CD14-positive monocyte (primary cell): ENCODE results near the gene ZNF416. TPM values are rescaled to one million over a fixed set of nuclear protein-coding genes. Genes with fewer than 3 reads are reported as not detected.

Source experiments
- DNase-seq, 3 donors: peaks; one replicate each; pipeline ENCODE4 v3.0.0-alpha.2; 2011 to 2022
- H2AFZ ChIP-seq: 2 replicates; pipeline ENCODE4 v1.6.0; 2012; ENCODE audit warnings: mild to moderate bottlenecking, low read depth, low read length, inconsistent platforms; ENCODE audit not compliant: insufficient read depth, poor library complexity, severe bottlenecking
- H3K27ac ChIP-seq, 2 donors: 1 replicate in 1 of 2; 2 replicates in 1 of 2; pipeline ENCODE4 v1.5.1; 2012 to 2013; ENCODE audit warnings: low read length in 2 of 2, control low read depth in 1 of 2, inconsistent platforms in 1 of 2, low read depth in 1 of 2, mild to moderate bottlenecking in 1 of 2
- H3K27me3 ChIP-seq, 2 donors: one replicate each; pipeline versions ENCODE4 v1.6.0 to v1.6.1; 2011 to 2013; ENCODE audit warnings: low read length in 2 of 2; ENCODE audit not compliant: control insufficient read depth in 2 of 2, insufficient read depth in 2 of 2
- H3K36me3 ChIP-seq, 2 donors: replicated peaks in 1 of 2; 1 replicate in 1 of 2; 2 replicates in 1 of 2; pipeline versions ENCODE4 v1.5.1 to v1.6.1; 2012 to 2013; ENCODE audit warnings: low read length in 2 of 2, control low read depth in 1 of 2, inconsistent platforms in 1 of 2, mild to moderate bottlenecking in 1 of 2; ENCODE audit not compliant: insufficient read depth in 2 of 2, control insufficient read depth in 1 of 2
- H3K4me1 ChIP-seq, 2 donors: 1 replicate in 1 of 2; 2 replicates in 1 of 2; pipeline versions ENCODE4 v1.5.1 to v1.6.1; 2012 to 2013; ENCODE audit warnings: low read length in 2 of 2, control low read depth in 1 of 2, inconsistent platforms in 1 of 2, mild to moderate bottlenecking in 1 of 2, moderate library complexity in 1 of 2; ENCODE audit not compliant: insufficient read depth in 2 of 2, control insufficient read depth in 1 of 2
- H3K4me2 ChIP-seq: replicated peaks from 2 replicates; pipeline ENCODE3; 2012; ENCODE audit warnings: low read length, moderate library complexity, mild to moderate bottlenecking; ENCODE audit not compliant: poor library complexity, severe bottlenecking; ENCODE audit errors: extremely low read depth
- H3K4me3 ChIP-seq, 3 experiments: fragments of 200-600 bp in 1 of 3; sonication (generic) in 1 of 3; replicated peaks in 1 of 3; 1 replicate in 2 of 3; 2 replicates in 1 of 3; pipeline ENCODE4 v1.5.1; 2011 to 2013; ENCODE audit warnings: low read length in 3 of 3, mild to moderate bottlenecking in 3 of 3, control low read depth in 2 of 3, low read depth in 2 of 3, inconsistent platforms in 1 of 3, moderate library complexity in 1 of 3
- H3K79me2 ChIP-seq: 2 replicates; pipeline ENCODE4 v1.6.0; 2012; ENCODE audit warnings: mild to moderate bottlenecking, control low read depth, inconsistent platforms, low read length, moderate library complexity; ENCODE audit not compliant: insufficient read depth
- H3K9ac ChIP-seq: 2 replicates; pipeline ENCODE4 v1.6.0; 2017; ENCODE audit warnings: low read length, mild to moderate bottlenecking; ENCODE audit not compliant: insufficient read depth, poor library complexity, severe bottlenecking
- H3K9me3 ChIP-seq, 2 donors: replicated peaks in 1 of 2; 1 replicate in 1 of 2; 2 replicates in 1 of 2; pipeline versions ENCODE4 v1.5.1 to v1.6.1; 2012 to 2013; ENCODE audit warnings: low read length in 2 of 2, control low read depth in 1 of 2; ENCODE audit not compliant: control insufficient read depth in 1 of 2, insufficient read depth in 1 of 2
- H4K20me1 ChIP-seq: 2 replicates; pipeline ENCODE4 v1.6.0; 2012; ENCODE audit warnings: mild to moderate bottlenecking, low read length, control low read depth, moderate library complexity; ENCODE audit not compliant: insufficient read depth
- H3K27ac Mint-ChIP-seq, 7 donors: one replicate each; pipeline ENCODE4 v1.8.0; 2020; ENCODE audit warnings: mild to moderate bottlenecking in 7 of 7, mixed read lengths in 7 of 7, moderate library complexity in 6 of 7, inconsistent platforms in 2 of 7
- H3K27me3 Mint-ChIP-seq, 3 donors: one replicate each; pipeline ENCODE4 v1.8.0; 2021 to 2022; ENCODE audit warnings: low read depth in 3 of 3, mild to moderate bottlenecking in 3 of 3, mixed read lengths in 3 of 3, moderate library complexity in 3 of 3, inconsistent platforms in 1 of 3
- H3K36me3 Mint-ChIP-seq, 2 donors: one replicate each; pipeline ENCODE4 v1.8.0; 2020; ENCODE audit warnings: mixed read lengths in 2 of 2, inconsistent platforms in 1 of 2, mild to moderate bottlenecking in 1 of 2
- H3K4me1 Mint-ChIP-seq: one replicate; pipeline ENCODE4 v1.8.0; 2020; ENCODE audit warnings: mild to moderate bottlenecking, mixed read lengths
- H3K4me3 Mint-ChIP-seq, 2 donors: one replicate each; pipeline ENCODE4 v1.8.0; 2020; ENCODE audit warnings: mild to moderate bottlenecking in 2 of 2, mixed read lengths in 2 of 2, moderate library complexity in 1 of 2
- H3K9me3 Mint-ChIP-seq, 7 donors: one replicate each; pipeline ENCODE4 v1.8.0; 2020 to 2022; ENCODE audit warnings: mixed read lengths in 7 of 7, mild to moderate bottlenecking in 6 of 7, moderate library complexity in 6 of 7, inconsistent platforms in 2 of 7
- WGBS: methylation state at CpG from one replicate; pipeline ENCODE4 v1.1.5; 2013; ENCODE audit warnings: missing lambda C conversion rate; ENCODE audit not compliant: insufficient coverage; 5-methylcytosine and 5-hydroxymethylcytosine counted together
- intact Hi-C, 2 donors: fragments of 100-400 bp; cut with micrococcal nuclease; formaldehyde crosslinking; loops; one replicate each; pipeline versions ENCODE4 v1.15.0 to v1.15.1; 2023
- polyA plus RNA-seq, 3 donors: library from polyadenylated mRNA; depleted of rRNA in 1 of 3; unstranded in 2 of 3; stranded (reverse) in 1 of 3; fragments of 300-500 nt in 2 of 3; fragments of >200 nt in 1 of 3; fragmentation: Illumina TruSeq in 2 of 3; gene quantifications; 1 replicate in 2 of 3; 2 replicates in 1 of 3; pipeline ENCODE4 v1.2.3, GENCODE V29; 2012 to 2021
- TF ChIP-seq, protein P1 (sequence below): fragments of 200-600 bp; IDR thresholded peaks from one replicate; pipeline ENCODE4 v1.8.0; 2022; ENCODE audit warnings: antibody characterized with exemption, mild to moderate bottlenecking

ZNF416 gene
- polyA plus RNA-seq, 3 donors: 0.48 to 2.1 (median 1.4) TPM

DNA sequence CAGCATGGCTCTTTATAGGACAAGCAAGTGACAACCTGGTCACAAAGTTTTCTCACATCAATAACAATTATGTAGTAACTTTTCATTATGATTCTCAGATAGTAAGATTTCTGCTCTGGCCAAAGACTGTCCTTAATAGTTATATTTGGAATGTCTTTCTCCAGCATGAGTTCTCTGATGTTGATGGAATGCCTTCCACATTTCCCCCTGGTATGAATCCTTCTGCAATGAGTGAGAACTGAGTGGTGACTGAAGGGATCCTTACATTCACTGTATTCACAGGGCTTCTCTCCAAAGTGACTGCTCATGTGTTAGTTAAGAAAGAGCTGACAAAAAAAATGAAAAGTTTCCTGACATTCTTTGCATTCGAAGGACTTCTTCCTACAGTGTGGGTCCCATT, 32.2 kb downstream of the ZNF416 start:
- Mint-ChIP-seq H3K4me3 (no peak overlapping the region), H3K36me3 (peaks cover 59 to 74% of the 10 kb centered on the region in 2 donors), H3K27me3 (peaks cover 0 to 4% (median 0%) of the 10 kb centered on the region in 3 donors), H3K4me1 (no peaks in the 10 kb centered on the region), H3K9me3 (peaks cover 57 to 97% (median 85%) of the 10 kb centered on the region in 7 donors), H3K27ac (no peak overlapping the region)
- no peaks in the 10 kb centered on the region for H3K27me3 ChIP-seq
- peaks cover 61 to 98% of the 10 kb centered on the region in 2 donors for H3K9me3 ChIP-seq
- no peak overlapping the region for H3K27ac ChIP-seq
- H3K36me3 ChIP-seq: peaks cover 16 to 97% of the 10 kb centered on the region in 2 donors
- WGBS: 100% methylated on average over 1 of the region's 1 CpG
- TF ChIP-seq, protein P1, sequence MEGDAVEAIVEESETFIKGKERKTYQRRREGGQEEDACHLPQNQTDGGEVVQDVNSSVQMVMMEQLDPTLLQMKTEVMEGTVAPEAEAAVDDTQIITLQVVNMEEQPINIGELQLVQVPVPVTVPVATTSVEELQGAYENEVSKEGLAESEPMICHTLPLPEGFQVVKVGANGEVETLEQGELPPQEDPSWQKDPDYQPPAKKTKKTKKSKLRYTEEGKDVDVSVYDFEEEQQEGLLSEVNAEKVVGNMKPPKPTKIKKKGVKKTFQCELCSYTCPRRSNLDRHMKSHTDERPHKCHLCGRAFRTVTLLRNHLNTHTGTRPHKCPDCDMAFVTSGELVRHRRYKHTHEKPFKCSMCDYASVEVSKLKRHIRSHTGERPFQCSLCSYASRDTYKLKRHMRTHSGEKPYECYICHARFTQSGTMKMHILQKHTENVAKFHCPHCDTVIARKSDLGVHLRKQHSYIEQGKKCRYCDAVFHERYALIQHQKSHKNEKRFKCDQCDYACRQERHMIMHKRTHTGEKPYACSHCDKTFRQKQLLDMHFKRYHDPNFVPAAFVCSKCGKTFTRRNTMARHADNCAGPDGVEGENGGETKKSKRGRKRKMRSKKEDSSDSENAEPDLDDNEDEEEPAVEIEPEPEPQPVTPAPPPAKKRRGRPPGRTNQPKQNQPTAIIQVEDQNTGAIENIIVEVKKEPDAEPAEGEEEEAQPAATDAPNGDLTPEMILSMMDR: no peak
- peak overlapping the region in 1 of 3 experiments; percentile 47 for H3K4me3 ChIP-seq
- H3K79me2 ChIP-seq: no peaks in the 10 kb centered on the region
- H3K9ac ChIP-seq: no peak overlapping the region
- H2AFZ ChIP-seq: no peak overlapping the region
- DNase-seq: no peak
- intact Hi-C loops: no loop called here
- no peaks in the 10 kb centered on the region for H4K20me1 ChIP-seq
- no peaks in the 10 kb centered on the region for H3K4me1 ChIP-seq
- no peak overlapping the region for H3K4me2 ChIP-seq

DNA sequence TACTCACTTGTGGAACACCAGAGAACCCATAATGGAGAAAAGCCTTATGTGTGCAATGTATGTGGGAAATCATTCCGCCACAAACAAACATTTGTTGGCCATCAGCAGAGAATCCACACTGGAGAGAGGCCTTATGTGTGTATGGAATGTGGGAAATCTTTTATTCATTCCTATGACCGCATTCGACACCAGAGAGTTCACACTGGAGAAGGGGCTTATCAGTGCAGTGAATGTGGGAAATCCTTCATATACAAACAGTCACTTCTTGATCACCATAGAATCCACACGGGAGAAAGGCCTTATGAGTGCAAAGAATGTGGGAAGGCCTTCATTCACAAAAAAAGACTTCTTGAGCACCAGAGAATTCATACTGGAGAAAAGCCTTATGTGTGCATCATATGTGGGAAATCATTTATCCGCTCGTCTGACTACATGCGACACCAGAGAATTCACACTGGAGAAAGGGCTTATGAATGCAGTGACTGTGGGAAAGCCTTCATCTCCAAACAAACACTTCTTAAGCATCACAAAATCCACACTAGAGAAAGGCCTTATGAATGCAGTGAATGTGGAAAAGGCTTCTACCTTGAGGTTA, 40.7 kb downstream of the ZNF416 start:
- Mint-ChIP-seq H3K27me3 (peaks cover 0 to 3% (median 0%) of the 10 kb centered on the region in 3 donors), H3K4me1 (no peaks in the 10 kb centered on the region), H3K9me3 (peaks cover 76 to 100% (median 93%) of the 10 kb centered on the region in 7 donors), H3K4me3 (no peak overlapping the region), H3K27ac (no peak overlapping the region), H3K36me3 (peaks cover 68 to 71% of the 10 kb centered on the region in 2 donors)
- TF ChIP-seq, protein P1: no peak
- Histone ChIP-seq H2AFZ (no peak overlapping the region), H3K9me3 (peaks cover 79 to 100% of the 10 kb centered on the region in 2 donors), H3K27me3 (no peaks in the 10 kb centered on the region), H3K27ac (no peak overlapping the region), H3K4me3 (peak overlapping the region in 1 of 3 experiments; percentile 44), H3K9ac (no peak overlapping the region), H3K4me2 (no peak overlapping the region), H3K79me2 (no peaks in the 10 kb centered on the region), H3K36me3 (peaks cover 31 to 94% of the 10 kb centered on the region in 2 donors), H3K4me1 (no peaks in the 10 kb centered on the region), H4K20me1 (no peaks in the 10 kb centered on the region)
- intact Hi-C loops: no loop called here
- no peak for DNase-seq
- WGBS: 80% methylated on average over 1 of the region's 7 CpGs
